GM23248 (cell line): Measurements from ENCODE around the gene SLC29A4.
"Not testable (repeated sequence)": the region's sequence is repeated elsewhere in the genome, so short reads cannot be mapped to it uniquely, and the experiment has no call there.

Source experiments
- EZH2 ChIP-seq: fragments of 200-600 bp; sonication (generic); IDR thresholded peaks from 2 replicates; pipeline ENCODE4 v1.6.1; 2018; ENCODE audit warnings: antibody characterized with exemption, mild to moderate bottlenecking; ENCODE audit not compliant: insufficient read depth, poor library complexity, severe bottlenecking
- EZH2phosphoT487 ChIP-seq: fragments of 200-600 bp; sonication (generic); IDR thresholded peaks from 2 replicates; pipeline ENCODE4 v1.6.1; 2018; ENCODE audit warnings: antibody characterized with exemption, moderate library complexity, mild to moderate bottlenecking, low read depth; ENCODE audit not compliant: insufficient read depth

GRCh38 chr7:5307221-5308142 lies 24.7 kb downstream of the SLC29A4 start:
- not testable (repeated sequence) for TF ChIP-seq EZH2, EZH2phosphoT487
